Colon (tissue), 2 donors: ENCODE data around the gene KCNN3.

Experiments
- FAIRE-seq: peaks from 2 replicates; lab custom pipeline; 2012; peaks lifted over from hg19 to GRCh38; lab: Jason Lieb, UNC
- donor health status: control.
- donor health status: control.

The KCNN3 gene

DNA sequence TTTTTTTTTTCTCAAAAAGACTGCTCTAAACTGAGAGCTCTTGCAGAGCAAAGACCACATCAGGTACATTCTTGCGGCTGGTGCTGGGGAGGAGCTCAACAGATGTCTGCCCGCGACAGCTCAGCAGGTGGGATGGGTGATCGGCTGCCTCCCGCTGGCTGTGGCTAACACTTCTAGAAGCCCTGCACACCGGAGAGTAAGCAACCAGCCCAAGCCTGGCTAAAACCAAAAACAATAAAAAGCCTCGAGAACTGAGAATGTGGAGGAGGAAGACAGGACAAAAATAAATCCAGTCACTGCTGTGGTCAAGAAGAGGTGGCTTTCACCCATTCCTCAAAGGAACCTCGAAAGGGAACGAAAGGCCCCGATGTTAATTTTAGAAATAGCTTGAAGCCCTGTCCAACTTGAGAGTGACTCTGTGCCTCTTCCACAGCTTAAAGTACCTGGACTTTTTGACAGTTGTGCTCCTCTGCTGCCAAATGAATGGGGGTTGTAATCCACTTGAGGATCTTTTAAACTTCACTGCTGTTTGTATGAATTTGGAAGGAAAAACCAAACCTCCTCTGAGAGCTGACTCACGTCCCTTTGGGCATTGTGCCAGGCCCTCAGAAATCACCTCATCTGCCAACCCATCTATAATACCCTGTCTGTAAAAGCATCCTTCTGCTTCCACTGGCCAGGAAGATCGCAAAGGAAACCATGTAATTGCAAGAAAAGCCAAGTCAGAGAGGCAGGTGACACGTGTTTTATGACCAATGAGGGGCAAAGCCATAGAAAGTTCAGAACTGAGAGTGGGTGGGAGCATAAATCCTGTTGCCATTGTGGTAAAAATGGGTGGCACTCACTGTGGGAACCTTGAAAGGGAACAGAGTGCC lies 78.6 kb downstream of the KCNN3 start:
- FAIRE-seq: no peak

DNA sequence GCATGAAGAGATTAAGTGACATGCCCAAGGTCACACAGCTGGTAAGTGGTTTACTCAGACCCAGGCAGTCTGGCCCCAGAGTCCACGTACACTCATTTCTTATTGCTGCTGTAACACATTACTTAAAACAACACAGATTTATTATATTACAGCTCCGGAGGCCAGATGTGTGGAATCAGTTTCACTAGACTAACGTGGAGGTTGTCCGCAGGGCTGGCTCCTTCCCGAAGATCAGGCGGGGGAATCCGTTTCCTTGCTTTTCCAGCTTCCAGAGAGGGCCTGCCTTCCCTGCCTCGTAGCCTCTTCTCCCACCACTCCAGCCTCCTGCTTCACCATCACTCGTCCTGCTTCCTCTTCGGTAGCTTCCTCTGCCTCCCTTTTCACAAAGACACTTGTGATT lies 81.2 kb downstream of the KCNN3 start:
- FAIRE-seq: no peak

- FAIRE-seq: no peak
Measured at GRCh38 chr1:154788110-154788870, 81.8 kb downstream of the KCNN3 start.

- FAIRE-seq: no peak
Measured at GRCh38 chr1:154786804-154787570, 83.1 kb downstream of the KCNN3 start.

GRCh38 chr1:154784924-154785531 lies 85.1 kb downstream of the KCNN3 start:
- no peak for FAIRE-seq

DNA sequence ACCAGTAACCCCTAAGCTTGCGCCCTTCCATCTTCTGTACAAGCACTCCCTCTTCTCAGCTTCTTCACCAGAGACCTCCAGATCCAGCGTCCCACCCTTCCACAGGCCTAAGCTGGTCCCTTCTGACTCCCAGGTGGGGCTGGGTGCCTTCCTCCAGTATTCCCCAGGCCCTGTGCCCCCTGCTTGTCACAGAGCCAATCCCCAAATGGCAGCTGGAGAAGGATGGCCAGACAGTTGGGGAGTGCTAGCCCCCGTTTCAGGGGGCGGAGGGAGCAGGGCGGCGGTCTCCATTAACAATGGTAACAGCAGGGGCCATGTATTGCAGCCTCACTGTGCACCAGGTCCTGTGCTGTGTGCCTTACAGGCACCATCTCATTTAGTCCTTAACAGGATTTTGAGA lies 85.7 kb downstream of the KCNN3 start:
- no peak for FAIRE-seq

- FAIRE-seq: no peak
Measured at GRCh38 chr1:154783976-154784375, 86.1 kb downstream of the KCNN3 start.

DNA sequence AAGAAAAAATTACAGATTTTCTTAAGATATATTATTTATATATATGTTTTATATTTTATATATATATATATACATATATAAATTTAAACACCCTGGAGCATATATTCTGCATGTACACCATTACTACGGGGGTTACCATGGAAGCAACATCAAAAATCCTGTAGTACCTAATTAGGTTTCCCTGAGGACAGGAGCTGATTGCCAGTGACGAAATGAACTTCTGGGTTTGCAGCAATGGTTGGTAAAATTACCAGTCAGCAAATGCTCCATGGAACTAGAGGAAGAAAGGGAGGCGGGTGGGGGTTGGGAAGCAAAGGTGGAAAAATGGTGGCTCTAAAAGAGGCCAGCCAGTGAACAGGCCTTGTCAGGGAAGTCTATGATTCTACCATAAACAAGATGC lies 89.5 kb downstream of the KCNN3 start:
- FAIRE-seq: no peak

- FAIRE-seq: no peak
Measured at GRCh38 chr1:154779551-154780189, 90.4 kb downstream of the KCNN3 start.

- FAIRE-seq: no peak
Measured at GRCh38 chr1:154778944-154779343, 91.1 kb downstream of the KCNN3 start.

- FAIRE-seq: no peak
Measured at GRCh38 chr1:154778275-154778674, 91.8 kb downstream of the KCNN3 start.

- FAIRE-seq: no peak
Measured at GRCh38 chr1:154777781-154778180, 92.3 kb downstream of the KCNN3 start.

GRCh38 chr1:154777154-154777553 lies 92.9 kb downstream of the KCNN3 start:
- no peak for FAIRE-seq

GRCh38 chr1:154775621-154776605 lies 94.2 kb downstream of the KCNN3 start:
- no peak for FAIRE-seq

DNA sequence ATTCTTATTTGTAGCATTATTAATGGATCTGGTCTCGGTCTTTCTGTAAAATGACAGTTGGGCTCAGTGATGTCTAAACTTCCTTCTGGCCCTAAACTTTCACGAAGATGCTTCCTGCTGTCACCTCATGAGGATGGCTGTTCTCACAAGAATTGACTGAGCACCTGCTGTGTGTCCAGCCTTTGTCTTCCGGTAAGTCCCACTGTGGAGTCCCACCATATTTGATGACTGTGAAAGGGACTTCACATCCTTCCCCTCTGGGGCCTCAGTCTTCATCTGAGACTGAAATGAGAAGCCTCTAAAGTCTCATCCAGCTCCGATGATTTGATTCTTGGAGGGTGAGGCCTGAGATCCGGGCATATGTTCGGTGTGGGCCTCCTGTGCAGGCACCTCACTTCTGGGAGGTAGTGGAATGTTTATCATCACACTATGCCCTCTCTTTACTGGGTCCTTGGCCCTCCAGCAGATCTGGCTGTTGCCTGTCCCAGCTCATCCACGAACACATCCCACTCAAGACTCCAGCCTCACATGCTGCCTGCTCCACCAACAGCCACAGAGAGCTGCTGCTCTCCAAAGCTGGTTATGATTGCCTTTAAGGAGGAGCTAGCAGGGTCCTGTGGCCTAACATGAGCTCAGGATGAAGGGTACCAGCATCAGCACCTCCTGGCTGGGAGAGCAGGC lies 95.8 kb downstream of the KCNN3 start:
- no peak for FAIRE-seq

DNA sequence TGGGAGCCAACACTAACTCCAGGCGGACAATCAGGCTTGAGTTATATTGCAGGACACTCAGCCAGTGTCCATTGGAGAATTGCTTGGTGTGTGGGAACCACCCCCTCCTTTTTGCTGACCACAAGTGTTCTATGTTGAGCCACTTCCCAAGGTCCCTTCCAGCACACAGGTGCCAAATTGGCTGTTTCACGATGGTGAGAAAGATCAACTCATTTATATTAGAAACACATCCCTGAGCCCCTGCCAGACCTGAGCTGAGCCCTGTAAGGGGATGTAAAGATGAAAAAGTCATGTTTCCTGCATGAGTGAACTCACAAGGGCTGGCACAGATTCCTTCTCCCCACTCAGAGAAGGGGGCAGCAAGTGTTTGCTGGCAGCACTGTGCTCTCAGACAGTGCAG lies 96.5 kb downstream of the KCNN3 start:
- no peak for FAIRE-seq

DNA sequence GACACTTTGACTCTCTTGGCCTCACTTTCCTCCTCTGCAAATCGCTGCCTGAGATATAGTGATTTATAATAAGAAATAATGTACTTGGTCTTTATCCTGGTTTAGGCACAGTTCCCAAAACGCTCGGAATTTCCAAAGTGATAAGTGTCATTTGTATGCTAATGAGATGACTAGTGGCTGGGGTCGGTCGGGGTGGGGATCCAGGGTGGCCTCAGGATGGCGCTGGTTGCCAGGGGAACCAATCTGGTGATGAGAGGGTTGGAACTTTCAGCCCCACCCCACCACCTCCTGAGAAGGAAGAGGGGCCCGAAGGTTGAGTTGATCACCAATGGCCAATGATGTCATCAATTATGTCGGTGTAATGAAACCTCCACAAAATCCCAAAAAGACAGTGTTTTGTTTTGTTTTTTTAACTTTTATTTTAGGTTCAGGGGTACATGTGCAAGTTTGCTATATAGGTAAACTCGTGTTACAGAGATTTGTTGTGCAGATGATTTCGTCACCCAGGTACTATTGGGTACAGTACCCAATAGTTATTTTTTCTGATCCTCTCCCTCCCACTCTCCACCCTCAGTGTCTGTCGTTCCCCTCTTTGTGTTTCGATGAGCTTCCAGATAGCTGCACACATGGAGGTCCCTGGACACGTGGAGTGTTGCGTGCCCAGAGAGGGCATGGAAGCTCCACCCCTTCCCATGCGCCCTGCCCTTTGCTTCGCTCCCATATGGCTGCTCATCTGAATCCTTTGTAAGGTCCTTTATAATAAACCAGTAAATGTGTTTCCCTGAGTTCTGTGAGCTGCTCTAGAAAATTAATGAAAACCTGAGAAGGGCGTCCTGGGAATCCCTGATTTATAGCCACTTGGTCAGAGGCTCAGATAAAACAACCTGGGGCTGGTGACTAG lies 97.2 kb downstream of the KCNN3 start:
- no peak for FAIRE-seq

- no peak for FAIRE-seq
Measured at GRCh38 chr1:154772056-154772455, 98.0 kb downstream of the KCNN3 start.
